GM19239 (cell line): Measurements from ENCODE around the gene CCDC91.

Experiments used
- DNase-seq: peaks from one replicate; pipeline ENCODE4 v3.0.0; 2011; ENCODE audit warnings: low spot score; ENCODE audit not compliant: insufficient read length
- FAIRE-seq: peaks from 2 replicates; lab custom pipeline; 2011; peaks lifted over from hg19 to GRCh38; lab: Jason Lieb, UNC

CCDC91 gene

GRCh38 chr12:28500373-28501024, 310.2 kb downstream of the CCDC91 start:
- FAIRE-seq (no peak), DNase-seq (no peak)

GRCh38 chr12:28506271-28506670, 316.0 kb downstream of the CCDC91 start:
- no peak for DNase-seq
- FAIRE-seq = no peak

- no peak for DNase-seq
- no peak for FAIRE-seq
These were observed 316.8 kb downstream of the CCDC91 start for GRCh38 chr12:28507033-28507432.

- DNase-seq (no peak), FAIRE-seq (no peak)
These were observed 317.6 kb downstream of the CCDC91 start for GRCh38 chr12:28507867-28508266.

- no peak for FAIRE-seq
These were observed 322.1 kb downstream of the CCDC91 start for GRCh38 chr12:28512406-28512805.

GRCh38 chr12:28512876-28513275, 322.6 kb downstream of the CCDC91 start:
- FAIRE-seq (no peak), DNase-seq (no peak)

More at GRCh38 chr12:28512406-28512805, 322.1 kb downstream of the CCDC91 start:
- DNase-seq = no peak

- FAIRE-seq = no peak
- DNase-seq = no peak
These were observed 323.7 kb downstream of the CCDC91 start for GRCh38 chr12:28513983-28514382.

GRCh38 chr12:28517101-28517500, 326.8 kb downstream of the CCDC91 start:
- DNase-seq = no peak
- FAIRE-seq = no peak

GRCh38 chr12:28527631-28528249, 337.5 kb downstream of the CCDC91 start:
- DNase-seq = no peak

GRCh38 chr12:28535216-28535615, 345.0 kb downstream of the CCDC91 start:
- FAIRE-seq = no peak
- no peak for DNase-seq

More at GRCh38 chr12:28527631-28528249, 337.5 kb downstream of the CCDC91 start:
- FAIRE-seq = no peak

GRCh38 chr12:28536088-28536487, 345.8 kb downstream of the CCDC91 start:
- no peak for DNase-seq
- no peak for FAIRE-seq

GRCh38 chr12:28537474-28537873, 347.2 kb downstream of the CCDC91 start:
- DNase-seq = no peak
- FAIRE-seq = no peak

- DNase-seq (no peak), FAIRE-seq (no peak)
These were observed 349.6 kb downstream of the CCDC91 start for GRCh38 chr12:28539691-28540323.

- FAIRE-seq (no peak), DNase-seq (no peak)
These were observed 350.1 kb downstream of the CCDC91 start for GRCh38 chr12:28540324-28540714.

GRCh38 chr12:28543021-28543890, 353.0 kb downstream of the CCDC91 start:
- FAIRE-seq (no peak), DNase-seq (no peak)

- FAIRE-seq (no peak), DNase-seq (no peak)
These were observed 360.8 kb downstream of the CCDC91 start for GRCh38 chr12:28550757-28551704.

- DNase-seq = no peak
- no peak for FAIRE-seq
These were observed 362.2 kb downstream of the CCDC91 start for GRCh38 chr12:28552251-28552970.

- FAIRE-seq = no peak
- DNase-seq = no peak
These were observed 365.5 kb downstream of the CCDC91 start for GRCh38 chr12:28555748-28556147.

- FAIRE-seq (no peak), DNase-seq (no peak)
These were observed 368.0 kb downstream of the CCDC91 start for GRCh38 chr12:28558250-28558649.
